SK-N-SH treated with all-trans-retinoic acid at 6 μM for 48 hours (cell line): ENCODE results near the gene PAPOLA.

Source experiments
- CSDC2 ChIP-seq: fragments of 250-450 bp; sonication (Bioruptor Pico); IDR thresholded peaks from 2 replicates; pipeline ENCODE4 v1.5.0; 2020; ENCODE audit warnings: mild to moderate bottlenecking, moderate library complexity
- PATZ1 ChIP-seq: fragments of 250-450 bp; sonication (Bioruptor Pico); IDR thresholded peaks from 2 replicates; pipeline ENCODE4 v1.8.0; 2020; ENCODE audit warnings: mild to moderate bottlenecking, moderate library complexity, borderline replicate concordance
- RARB ChIP-seq: fragments of 250-450 bp; sonication (Bioruptor Pico); IDR thresholded peaks from 2 replicates; pipeline ENCODE4 v1.8.0; 2021; ENCODE audit warnings: mild to moderate bottlenecking, moderate library complexity
- ZFP30 ChIP-seq: fragments of 450-650 bp; formaldehyde crosslinking; IDR thresholded peaks from 2 replicates; pipeline ENCODE4 v1.5.0; 2022; ENCODE audit warnings: mild to moderate bottlenecking, moderate library complexity
- ZNF70 ChIP-seq: fragments of 450-650 bp; formaldehyde crosslinking; IDR thresholded peaks from 2 replicates; pipeline ENCODE4 v1.5.0; 2020; ENCODE audit warnings: mild to moderate bottlenecking, moderate library complexity

- TF ChIP-seq PATZ1 (CRISPR knock-in tag) (no peak), ZNF70 (CRISPR knock-in tag) (no peak), RARB (CRISPR knock-in tag) (no peak), ZFP30 (CRISPR knock-in tag) (no peak), CSDC2 (CRISPR knock-in tag) (no peak)
These were observed 87.4 kb downstream of the PAPOLA start for GRCh38 chr14:96589577-96589976.
